OCI-LY1 (cell line): Measurements from ENCODE around the gene MYEF2.

Experiments
- H2AFZ ChIP-seq: fragments of 200-600 bp; sonication (generic), shearing (Covaris generic); 2 replicates; pipeline ENCODE4 v1.6.0; 2014; ENCODE audit warnings: antibody characterized with exemption, mild to moderate bottlenecking, low read length
- H3F3A ChIP-seq: fragments of 200-600 bp; sonication (generic), shearing (Covaris generic); 2 replicates; pipeline ENCODE4 v1.6.0; 2014; ENCODE audit warnings: mild to moderate bottlenecking, antibody characterized with exemption, low read length, moderate library complexity; ENCODE audit not compliant: insufficient read depth
- H3K27ac ChIP-seq: fragments of 200-600 bp; sonication (generic); 2 replicates; pipeline ENCODE4 v1.5.1; 2014; ENCODE audit warnings: low read length, mixed run types, mild to moderate bottlenecking, low read depth; ENCODE audit not compliant: poor library complexity, severe bottlenecking
- H3K27me3 ChIP-seq: fragments of 200-600 bp; sonication (generic); 2 replicates; pipeline ENCODE4 v1.6.0; 2014; ENCODE audit warnings: antibody characterized with exemption, mild to moderate bottlenecking, low read length, moderate library complexity; ENCODE audit not compliant: insufficient read depth
- H3K36me3 ChIP-seq: fragments of 200-600 bp; sonication (generic); 2 replicates; pipeline ENCODE4 v1.6.1; 2014; ENCODE audit warnings: mild to moderate bottlenecking, antibody characterized with exemption, low read length, moderate library complexity, mixed read lengths; ENCODE audit not compliant: insufficient read depth
- H3K4me1 ChIP-seq: fragments of 200-600 bp; sonication (generic); 2 replicates; pipeline ENCODE4 v1.5.1; 2014; ENCODE audit warnings: mild to moderate bottlenecking, low read length, moderate library complexity; ENCODE audit not compliant: insufficient read depth, severe bottlenecking
- H3K4me2 ChIP-seq: fragments of 200-600 bp; sonication (generic), shearing (Covaris generic); 2 replicates; pipeline ENCODE4 v1.6.1; 2014; ENCODE audit warnings: low read length
- H3K4me3 ChIP-seq: fragments of 200-600 bp; sonication (generic); 2 replicates; pipeline ENCODE4 v1.5.1; 2014; ENCODE audit warnings: low read length, low read depth, mild to moderate bottlenecking, mixed read lengths; ENCODE audit not compliant: poor library complexity, severe bottlenecking
- H3K79me2 ChIP-seq: fragments of 200-600 bp; shearing (Covaris generic); 2 replicates; pipeline ENCODE4 v1.6.1; 2016; ENCODE audit warnings: mixed run types, low read length, mixed read lengths; ENCODE audit not compliant: insufficient read depth
- H3K9ac ChIP-seq: fragments of 200-600 bp; sonication (generic), shearing (Covaris generic); 2 replicates; pipeline ENCODE4 v1.6.1; 2014; ENCODE audit warnings: mild to moderate bottlenecking, low read length, mixed read lengths
- H3K9me2 ChIP-seq: fragments of 200-600 bp; sonication (generic), shearing (Covaris generic); 2 replicates; pipeline ENCODE4 v1.6.1; 2014; ENCODE audit warnings: low read depth, mild to moderate bottlenecking, low read length, mixed read lengths
- H3K9me3 ChIP-seq: fragments of 200-600 bp; shearing (Covaris generic); 2 replicates; pipeline ENCODE4 v1.6.1; 2014; ENCODE audit warnings: low read length, mixed read lengths
- H4K20me1 ChIP-seq: fragments of 200-600 bp; sonication (generic), shearing (Covaris generic); 2 replicates; pipeline ENCODE4 v1.6.0; 2016; ENCODE audit warnings: mild to moderate bottlenecking, low read length; ENCODE audit not compliant: insufficient read depth
- EZH2 ChIP-seq: fragments of 200-600 bp; sonication (generic), shearing (Covaris generic); IDR thresholded peaks from 2 replicates; pipeline ENCODE4 v1.8.0; 2017; ENCODE audit warnings: borderline replicate concordance, mixed run types, mild to moderate bottlenecking, antibody characterized with exemption, low read length, moderate library complexity, mixed read lengths
- TF ChIP-seq, protein P1 (sequence below): fragments of 200-600 bp; sonication (generic), shearing (Covaris generic); IDR thresholded peaks from 2 replicates; pipeline ENCODE4 v1.5.1; 2017; ENCODE audit warnings: mild to moderate bottlenecking, antibody characterized with exemption, low read length, moderate library complexity, mixed read lengths

The MYEF2 gene

GRCh38 chr15:48085591-48085930, 92.5 kb downstream of the MYEF2 start:
- Histone ChIP-seq H3K36me3 (no peaks in the 10 kb centered on the region), H3K27me3 (no peaks in the 10 kb centered on the region), H3K9me2 (no peaks in the 10 kb centered on the region), H3K9ac (no peak overlapping the region), H2AFZ (no peak overlapping the region), H4K20me1 (no peaks in the 10 kb centered on the region), H3K27ac (no peak overlapping the region), H3K4me1 (no peaks in the 10 kb centered on the region), H3F3A (no peaks in the 10 kb centered on the region), H3K4me2 (no peak overlapping the region), H3K4me3 (no peak overlapping the region), H3K9me3 (no peaks in the 10 kb centered on the region), H3K79me2 (no peaks in the 10 kb centered on the region)
- no peak for TF ChIP-seq EZH2
- TF ChIP-seq, protein P1, sequence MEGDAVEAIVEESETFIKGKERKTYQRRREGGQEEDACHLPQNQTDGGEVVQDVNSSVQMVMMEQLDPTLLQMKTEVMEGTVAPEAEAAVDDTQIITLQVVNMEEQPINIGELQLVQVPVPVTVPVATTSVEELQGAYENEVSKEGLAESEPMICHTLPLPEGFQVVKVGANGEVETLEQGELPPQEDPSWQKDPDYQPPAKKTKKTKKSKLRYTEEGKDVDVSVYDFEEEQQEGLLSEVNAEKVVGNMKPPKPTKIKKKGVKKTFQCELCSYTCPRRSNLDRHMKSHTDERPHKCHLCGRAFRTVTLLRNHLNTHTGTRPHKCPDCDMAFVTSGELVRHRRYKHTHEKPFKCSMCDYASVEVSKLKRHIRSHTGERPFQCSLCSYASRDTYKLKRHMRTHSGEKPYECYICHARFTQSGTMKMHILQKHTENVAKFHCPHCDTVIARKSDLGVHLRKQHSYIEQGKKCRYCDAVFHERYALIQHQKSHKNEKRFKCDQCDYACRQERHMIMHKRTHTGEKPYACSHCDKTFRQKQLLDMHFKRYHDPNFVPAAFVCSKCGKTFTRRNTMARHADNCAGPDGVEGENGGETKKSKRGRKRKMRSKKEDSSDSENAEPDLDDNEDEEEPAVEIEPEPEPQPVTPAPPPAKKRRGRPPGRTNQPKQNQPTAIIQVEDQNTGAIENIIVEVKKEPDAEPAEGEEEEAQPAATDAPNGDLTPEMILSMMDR, result no peak

DNA sequence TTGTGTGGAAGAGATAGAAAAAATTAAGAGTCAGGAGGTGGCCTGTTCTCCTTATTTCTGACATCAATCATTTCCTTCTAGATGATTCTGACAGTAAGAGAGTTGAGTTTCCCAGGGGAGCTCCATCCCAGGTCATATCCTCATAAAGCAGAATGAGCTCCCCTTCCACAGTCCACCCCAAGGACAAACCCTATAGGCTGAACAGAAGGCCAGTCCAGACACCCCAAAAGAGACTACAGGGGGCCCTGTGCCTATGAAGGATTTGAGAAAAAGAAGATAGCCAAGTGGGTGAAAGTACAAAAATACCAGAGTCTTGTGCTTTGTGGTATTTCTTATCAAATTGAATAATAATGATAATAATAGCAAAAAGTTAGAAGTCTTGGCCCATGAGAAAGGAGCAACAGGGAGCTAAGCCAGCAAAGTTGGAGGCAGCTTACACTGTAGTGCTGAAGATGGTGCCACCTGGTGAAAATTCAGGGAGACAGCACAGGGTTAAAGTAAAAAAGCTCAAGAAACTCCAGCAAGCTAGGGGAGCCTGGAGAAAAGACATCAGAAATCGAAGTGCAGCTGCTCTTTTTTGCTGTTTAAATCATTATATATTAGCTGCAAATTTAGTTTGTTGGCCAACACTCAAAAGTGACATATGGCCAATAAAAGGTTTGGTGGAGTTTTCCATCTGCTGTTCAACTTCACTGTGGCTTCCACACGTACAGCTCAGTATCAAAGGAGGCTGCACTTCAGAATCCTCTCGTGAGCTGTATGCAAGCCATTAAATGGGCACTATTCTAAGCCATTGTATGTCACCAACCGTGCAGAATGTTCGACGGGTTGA, 93.1 kb downstream of the MYEF2 start:
- Histone ChIP-seq H3F3A (no peaks in the 10 kb centered on the region), H3K9me3 (no peaks in the 10 kb centered on the region), H3K4me2 (no peak overlapping the region), H3K27me3 (no peaks in the 10 kb centered on the region), H3K4me1 (no peaks in the 10 kb centered on the region), H4K20me1 (no peaks in the 10 kb centered on the region), H3K36me3 (no peaks in the 10 kb centered on the region), H2AFZ (no peak overlapping the region), H3K4me3 (no peak overlapping the region), H3K9me2 (no peaks in the 10 kb centered on the region), H3K27ac (no peak overlapping the region), H3K9ac (no peak overlapping the region), H3K79me2 (no peaks in the 10 kb centered on the region)
- no peak for TF ChIP-seq EZH2
- TF ChIP-seq, protein P1, result peak; percentile 36
